Left lung (tissue), 10 donors: Measurements from ENCODE around the gene POLG. TPM values are rescaled to one million over a fixed set of nuclear protein-coding genes. Genes with fewer than 3 reads are reported as not detected.

Experiments
- ATAC-seq: fragments of 200-7000 bp; cut with Tn5 transposase; one replicate; pipeline ENCODE4 v1.9.1; 2020; ENCODE audit warnings: moderate library complexity
- DNase-seq, 4 donors: peaks; one replicate each; pipeline ENCODE4 v3.0.0-alpha.2; 2013 to 2020
- H3K27ac ChIP-seq, 2 donors: fragments of 200-600 bp; sonication (generic) in 1 of 2; one replicate each; pipeline versions ENCODE4 v1.5.0 to v1.8.0; 2020 to 2021
- H3K27me3 ChIP-seq, 2 donors: fragments of 200-600 bp; sonication (generic) in 1 of 2; one replicate each; pipeline versions ENCODE4 v1.5.0 to v1.8.0; 2020 to 2021
- H3K36me3 ChIP-seq, 2 donors: fragments of 200-600 bp; sonication (generic) in 1 of 2; one replicate each; pipeline versions ENCODE4 v1.5.0 to v1.8.0; 2020 to 2021
- H3K4me1 ChIP-seq, 2 donors: fragments of 200-600 bp; one replicate each; pipeline ENCODE4 v1.8.0; 2021
- H3K4me3 ChIP-seq, 2 donors: fragments of 200-600 bp; sonication (generic) in 1 of 2; one replicate each; pipeline versions ENCODE4 v1.5.0 to v1.8.0; 2020 to 2021; ENCODE audit warnings: mild to moderate bottlenecking in 1 of 2
- H3K9me3 ChIP-seq, 2 donors: fragments of 200-600 bp; sonication (generic) in 1 of 2; one replicate each; pipeline versions ENCODE4 v1.5.0 to v1.8.0; 2020 to 2021
- CTCF ChIP-seq, 2 donors: fragments of 200-600 bp; sonication (generic) in 1 of 2; IDR thresholded peaks; one replicate each; pipeline versions ENCODE4 v1.5.0 to v1.8.0; 2021; ENCODE audit warnings: antibody characterized with exemption in 2 of 2
- intact Hi-C, 2 donors: fragments of 100-400 bp; cut with DNase I; formaldehyde crosslinking; loops; one replicate each; pipeline versions ENCODE4 v1.11.2 to v1.14.2; 2022
- polyA plus RNA-seq, 6 donors: library from polyadenylated mRNA; unstranded; fragments of 120-200 nt; gene quantifications; one replicate each; pipeline ENCODE4 v1.2.1, GENCODE V29; 2013; ENCODE audit not compliant: insufficient read length in 6 of 6
- total RNA-seq, 2 donors: library from RNA; stranded (reverse); fragmentation: NEBNext Ultra II Directional; extraction: Animal tissue kit (Norgen Biotek cat#: 25700); gene quantifications; one replicate each; pipeline ENCODE4 v1.2.1, GENCODE V29; 2021
- donor health status: DM: no; HTN: yes; CAD: no.
- donor health status: DM: no; HTN: no; CAD: no.

The POLG gene
- total and polyA plus RNA-seq, 8 donors: 52.4 to 71.5 (median 55.1) TPM

GRCh38 chr15:89308236-89308635, 26.4 kb downstream of the POLG start:
- ATAC-seq: no peak
- intact Hi-C loops: loop anchor here in 1 of 2 donors (10.0 kb wide), 1 partner anchor 103 kb away; no protein-coding TSS in a partner anchor

GRCh38 chr15:89307791-89308190, 26.8 kb downstream of the POLG start:
- H3K4me1 ChIP-seq: no peaks in the 10 kb centered on the region
- no peak overlapping the region for H3K4me3 ChIP-seq
- ATAC-seq (peak; percentile 50), DNase-seq (no peak)
- intact Hi-C loops: loop anchor here in 1 of 2 donors (10.0 kb wide), 1 partner anchor 103 kb away; no protein-coding TSS in a partner anchor
- no peak overlapping the region for H3K27ac ChIP-seq
- H3K36me3 ChIP-seq: peaks cover 0 to 17% of the 10 kb centered on the region in 2 donors
- no peaks in the 10 kb centered on the region for H3K9me3 ChIP-seq
- no peaks in the 10 kb centered on the region for H3K27me3 ChIP-seq
- no peak for TF ChIP-seq CTCF (IDR thresholded peaks at IDR 0.05)

More at GRCh38 chr15:89308236-89308635, 26.4 kb downstream of the POLG start:
- Histone ChIP-seq H3K36me3 (peaks cover 0 to 22% of the 10 kb centered on the region in 2 donors), H3K27ac (no peak overlapping the region), H3K9me3 (no peaks in the 10 kb centered on the region), H3K27me3 (no peaks in the 10 kb centered on the region), H3K4me1 (no peaks in the 10 kb centered on the region), H3K4me3 (no peak overlapping the region)
- TF ChIP-seq CTCF (IDR thresholded peaks at IDR 0.05): no peak
- DNase-seq: no peak

- peak; percentile 75 for ATAC-seq
- H3K36me3 ChIP-seq: peaks cover 0 to 12% of the 10 kb centered on the region in 2 donors
- DNase-seq: no peak
- no peaks in the 10 kb centered on the region for H3K4me1 ChIP-seq
- no peaks in the 10 kb centered on the region for H3K9me3 ChIP-seq
- H3K27me3 ChIP-seq: no peaks in the 10 kb centered on the region
- no peak overlapping the region for H3K4me3 ChIP-seq
- intact Hi-C loops: loop anchor here in 1 of 2 donors (10.0 kb wide), 1 partner anchor 102 kb away; no protein-coding TSS in a partner anchor
- no peak overlapping the region for H3K27ac ChIP-seq
- TF ChIP-seq CTCF (IDR thresholded peaks at IDR 0.05): no peak
Measured at GRCh38 chr15:89307046-89307587, 27.5 kb downstream of the POLG start.

- Histone ChIP-seq H3K9me3 (no peaks in the 10 kb centered on the region), H3K27me3 (no peaks in the 10 kb centered on the region), H3K4me3 (no peak overlapping the region), H3K4me1 (no peaks in the 10 kb centered on the region), H3K36me3 (peaks cover 0 to 24% of the 10 kb centered on the region in 2 donors), H3K27ac (no peak overlapping the region)
- intact Hi-C loops: loop anchor here in 1 of 2 donors (10.0 kb wide), 1 partner anchor 101 kb away; no protein-coding TSS in a partner anchor
- ATAC-seq: no peak
- TF ChIP-seq CTCF (IDR thresholded peaks at IDR 0.05): no peak
- DNase-seq: no peak
Measured at GRCh38 chr15:89305395-89305794, 29.2 kb downstream of the POLG start.

- TF ChIP-seq CTCF (IDR thresholded peaks at IDR 0.05): no peak
- intact Hi-C loops: loop anchor here in 1 of 2 donors (10.0 kb wide), 1 partner anchor 99 kb away; no protein-coding TSS in a partner anchor
Measured at GRCh38 chr15:89303986-89304385, 30.6 kb downstream of the POLG start.

More at GRCh38 chr15:89303986-89304385, 30.6 kb downstream of the POLG start:
- no peak for ATAC-seq
- H3K27me3 ChIP-seq: no peaks in the 10 kb centered on the region
- H3K36me3 ChIP-seq: peaks cover 0 to 24% of the 10 kb centered on the region in 2 donors
- H3K4me3 ChIP-seq: no peak overlapping the region
- H3K27ac ChIP-seq: no peak overlapping the region
- no peak for DNase-seq
- no peaks in the 10 kb centered on the region for H3K9me3 ChIP-seq
- no peaks in the 10 kb centered on the region for H3K4me1 ChIP-seq
